HepG2 (cell line): ENCODE results near the gene SMIM8. TPM values are rescaled to one million over a fixed set of nuclear protein-coding genes. Genes with fewer than 3 reads are reported as not detected.

Experiments
- ATAC-seq: fragments of 200-7000 bp; cut with Tn5 transposase; 3 replicates; pipeline ENCODE4 v1.9.1; 2020; ENCODE audit warnings: mild to moderate bottlenecking, moderate library complexity
- BruUV-seq: library from RNA; stranded (reverse); fragments of 400-500 nt; replicated peaks from 2 replicates; lab custom pipeline; 2021; lab: Mats Ljungman, UMichigan
- CTCF ChIA-PET: fragments of 300-600 bp; formaldehyde crosslinking; extraction: SDS; loops from one replicate; lab custom pipeline; 2021; ENCODE audit warnings: low total read pairs, inconsistent platforms, low intra/inter-chr PET ratio; lab: Yijun Ruan, JAX
- POLR2A ChIA-PET: fragments of 350-600 bp; sonication (Branson Sonifier 250); formaldehyde crosslinking; loops from one replicate; lab custom pipeline; 2020; ENCODE audit warnings: antibody characterized with exemption, inconsistent platforms; lab: Yijun Ruan, JAX
- DNase-seq: peaks from one replicate; pipeline ENCODE4 v3.0.0-alpha.2; 2015; ENCODE audit warnings: low spot score
- FAIRE-seq: peaks from 3 replicates; lab custom pipeline; 2011; peaks lifted over from hg19 to GRCh38; lab: Jason Lieb, UNC
- H2AFZ ChIP-seq: one replicate; pipeline ENCODE4 v1.6.1; 2011; ENCODE audit warnings: low read length, inconsistent platforms
- H3K27ac ChIP-seq: fragments of 300-600 bp; 3 replicates; pipeline ENCODE4 v1.8.0; 2011; ENCODE audit warnings: mixed run types, mild to moderate bottlenecking, mixed read lengths, low read length, inconsistent platforms; ENCODE audit not compliant: insufficient read depth; ENCODE audit errors: extremely low read length
- H3K27me3 ChIP-seq, 2 experiments: fragments of 200-600 bp in 1 of 2; 2 replicates in 1 of 2; 3 replicates in 1 of 2; pipeline versions ENCODE4 v1.6.0 to v1.8.0; 2011; ENCODE audit warnings: low read length in 2 of 2, mild to moderate bottlenecking in 2 of 2, moderate library complexity in 2 of 2, inconsistent platforms in 1 of 2; ENCODE audit not compliant: insufficient read depth in 2 of 2, control insufficient read depth in 1 of 2
- H3K36me3 ChIP-seq, 2 experiments: fragments of 200-600 bp in 1 of 2; replicated peaks in 1 of 2; 2 replicates in 1 of 2; 3 replicates in 1 of 2; pipeline versions ENCODE4 v1.5.1 to v1.8.0; 2011; ENCODE audit warnings: low read length in 2 of 2, inconsistent platforms in 1 of 2; ENCODE audit not compliant: insufficient read depth in 2 of 2, control insufficient read depth in 1 of 2
- H3K4me1 ChIP-seq: 2 replicates; pipeline ENCODE4 v1.5.1; 2012; ENCODE audit warnings: low read length, inconsistent platforms; ENCODE audit not compliant: insufficient read depth
- H3K4me2 ChIP-seq: 2 replicates; pipeline ENCODE4 v1.6.0; 2011; ENCODE audit warnings: low read depth, low read length, inconsistent platforms
- H3K4me3 ChIP-seq, 3 experiments: fragments of 200-600 bp in 1 of 3; sonication (generic), shearing (Covaris generic) in 1 of 3; replicated peaks in 1 of 3; 2 replicates each; pipeline ENCODE4 v1.5.1; 2011 to 2016; ENCODE audit warnings: low read length in 3 of 3, inconsistent platforms in 2 of 3, low read depth in 2 of 3, mild to moderate bottlenecking in 2 of 3, control low read depth in 1 of 3, mixed read lengths in 1 of 3; ENCODE audit not compliant: insufficient read depth in 1 of 3
- H3K79me2 ChIP-seq: one replicate; pipeline ENCODE4 v1.6.1; 2011; ENCODE audit warnings: low read length, inconsistent platforms; ENCODE audit not compliant: insufficient read depth
- H3K9ac ChIP-seq: 2 replicates; pipeline ENCODE4 v1.6.0; 2011; ENCODE audit warnings: mild to moderate bottlenecking, low read depth, low read length, inconsistent platforms; ENCODE audit not compliant: insufficient read depth
- H3K9me3 ChIP-seq: 2 replicates; pipeline ENCODE4 v1.5.1; 2012; ENCODE audit warnings: mild to moderate bottlenecking, low read length
- H4K20me1 ChIP-seq: 2 replicates; pipeline ENCODE4 v1.6.0; 2011; ENCODE audit warnings: inconsistent platforms, mild to moderate bottlenecking, low read length, moderate library complexity; ENCODE audit not compliant: insufficient read depth
- BCL6 ChIP-seq: IDR thresholded peaks from 2 replicates; pipeline ENCODE4 v1.6.1; 2016; ENCODE audit warnings: missing genetic modification reagents, missing compliant biosample characterization
- GABPB1 ChIP-seq: IDR thresholded peaks from 2 replicates; pipeline ENCODE4 v1.6.1; 2016; ENCODE audit warnings: mild to moderate bottlenecking, missing genetic modification reagents, moderate library complexity, missing compliant biosample characterization
- GLMP ChIP-seq: sonication (generic); formaldehyde crosslinking; IDR thresholded peaks from 2 replicates; pipeline ENCODE4 v1.9.0; 2021; ENCODE audit warnings: missing genetic modification reagents, mild to moderate bottlenecking, borderline replicate concordance
- GPBP1L1 ChIP-seq: sonication (generic); formaldehyde crosslinking; IDR thresholded peaks from 2 replicates; pipeline ENCODE4 v1.5.0; 2020; ENCODE audit warnings: mild to moderate bottlenecking, missing genetic modification reagents
- GTF2F1 ChIP-seq: fragments of 150-350 bp; IDR thresholded peaks from 2 replicates; pipeline ENCODE4 v1.6.1; 2014; ENCODE audit warnings: low read length
- HOXA7 ChIP-seq: sonication (generic); formaldehyde crosslinking; IDR thresholded peaks from 2 replicates; pipeline ENCODE4 v1.8.1; 2022; ENCODE audit warnings: mild to moderate bottlenecking, missing genetic modification reagents, moderate library complexity
- NCOA2 ChIP-seq: sonication (generic); formaldehyde crosslinking; IDR thresholded peaks from 2 replicates; pipeline ENCODE4 v1.8.0; 2022; ENCODE audit warnings: inconsistent platforms
- NFATC3 ChIP-seq: sonication (generic); formaldehyde crosslinking; IDR thresholded peaks from 2 replicates; pipeline ENCODE4 v1.5.1; 2020; ENCODE audit warnings: mild to moderate bottlenecking, missing genetic modification reagents
- PBX2 ChIP-seq: IDR thresholded peaks from 2 replicates; pipeline ENCODE4 v1.6.1; 2016; ENCODE audit warnings: control low read depth
- PHB2 ChIP-seq: fragments of 450-650 bp; IDR thresholded peaks from 2 replicates; pipeline ENCODE4 v1.6.1; 2018; ENCODE audit not compliant: partially characterized antibody
- ZBTB4 ChIP-seq: sonication (generic); formaldehyde crosslinking; IDR thresholded peaks from 2 replicates; pipeline ENCODE4 v1.4.0; 2020; ENCODE audit warnings: missing genetic modification reagents, mild to moderate bottlenecking, borderline replicate concordance
- ZNF335 ChIP-seq: sonication (generic); formaldehyde crosslinking; IDR thresholded peaks from 2 replicates; pipeline ENCODE4 v1.4.0; 2020; ENCODE audit warnings: missing genetic modification reagents
- ZNF414 ChIP-seq: sonication (generic); formaldehyde crosslinking; IDR thresholded peaks from 2 replicates; pipeline ENCODE4 v1.5.0; 2020; ENCODE audit warnings: missing genetic modification reagents
- ZNF619 ChIP-seq: sonication (generic); formaldehyde crosslinking; IDR thresholded peaks from 2 replicates; pipeline ENCODE4 v1.4.0; 2020; ENCODE audit warnings: mild to moderate bottlenecking, missing genetic modification reagents
- ZNF800 ChIP-seq: sonication (generic); formaldehyde crosslinking; IDR thresholded peaks from 2 replicates; pipeline ENCODE4 v1.4.0; 2020; ENCODE audit warnings: missing genetic modification reagents
- ZNF83 ChIP-seq: sonication (generic); formaldehyde crosslinking; IDR thresholded peaks from 2 replicates; pipeline ENCODE4 v1.4.0; 2020; ENCODE audit warnings: missing genetic modification reagents, mild to moderate bottlenecking, borderline replicate concordance
- WGBS: methylation state at CpG from one replicate; pipeline ENCODE4 v1.1.6; 2017; ENCODE audit warnings: low lambda C conversion rate; 5-methylcytosine and 5-hydroxymethylcytosine counted together
- in situ Hi-C: cut with HindIII; loops from 2 replicates; pipeline ENCODE4 v1.10.0; 2017; ENCODE audit warnings: low pct_unique_long_range_greater_than_20kb; ENCODE audit not compliant: extremely low pct_ligation_motif_present
- intact Hi-C: fragments of 100-400 bp; cut with micrococcal nuclease; formaldehyde crosslinking; loops from one replicate; pipeline ENCODE4 v1.10.0; 2022; ENCODE audit not compliant: unreplicated experiment
- polyA plus RNA-seq, 8 experiments: library from polyadenylated mRNA; depleted of rRNA in 3 of 8; stranded (reverse) in 7 of 8; unstranded in 1 of 8; fragments of >200 nt; fragmentation: Illumina TruSeq in 4 of 8; extraction: Trizol in 4 of 8; gene quantifications; 2 replicates each; pipeline versions ENCODE4 v1.2.1 to v1.2.3, GENCODE V29; 2011 to 2016; ENCODE audit warnings: low read depth in 4 of 8, missing spikeins in 1 of 8, mixed read lengths in 1 of 8; ENCODE audit not compliant: insufficient read depth in 1 of 8
- total RNA-seq, 5 experiments: library from RNA; depleted of rRNA; stranded (reverse); fragments of >200 nt; fragmentation: Illumina TruSeq; extraction: Trizol; gene quantifications; 2 replicates each; pipeline ENCODE4 v1.2.3, GENCODE V29; 2016; ENCODE audit warnings: low read depth in 1 of 5

The SMIM8 gene
- total and polyA plus RNA-seq, 2 of the 13 experiments (the other 11 are each of a cell fraction or from before 2014, with no cell fraction given), result 4.8 to 10.0 TPM

GRCh38 chr6:87333591-87334181, 11.3 kb downstream of the SMIM8 start:
- in situ Hi-C loops (no loop called here), intact Hi-C loops (no loop called here)
- no peaks in the 10 kb centered on the region for H3K79me2 ChIP-seq
- no peaks in the 10 kb centered on the region for H3K9me3 ChIP-seq
- no peak overlapping the region for H3K4me3 ChIP-seq
- ChIA-PET POLR2A (no interaction called here), CTCF (no interaction called here)
- no peaks in the 10 kb centered on the region for H3K4me1 ChIP-seq
- H3K27me3 ChIP-seq, result no peaks in the 10 kb centered on the region
- no peak for DNase-seq
- no peaks in the 10 kb centered on the region for H4K20me1 ChIP-seq
- no peak for FAIRE-seq
- no peak overlapping the region for H3K27ac ChIP-seq
- H3K36me3 ChIP-seq, result no peaks in the 10 kb centered on the region; a peak in 1 of 5 replicates
- H2AFZ ChIP-seq, result no peak overlapping the region
- 91% methylated on average over 3 of the region's 3 CpGs for WGBS
- ATAC-seq, result no peak
- no peak overlapping the region for H3K4me2 ChIP-seq
- no peak overlapping the region for H3K9ac ChIP-seq
- BruUV-seq, result no TSS peak
- TF ChIP-seq ZBTB4, result no peak
- no peak for TF ChIP-seq GTF2F1
- TF ChIP-seq ZNF335 (CRISPR knock-in tag), result no peak
- no peak for TF ChIP-seq BCL6 (CRISPR knock-in tag)
- no peak for TF ChIP-seq GLMP (CRISPR knock-in tag)
- TF ChIP-seq ZNF800, result no peak
- TF ChIP-seq ZNF83, result no peak
- TF ChIP-seq ZNF619, result no peak
- TF ChIP-seq GABPB1, result no peak
- TF ChIP-seq PHB2, result no peak
- TF ChIP-seq GPBP1L1 (CRISPR knock-in tag), result no peak
- no peak for TF ChIP-seq NCOA2 (CRISPR knock-in tag)
- TF ChIP-seq PBX2 (CRISPR knock-in tag), result no peak
- TF ChIP-seq NFATC3, result no peak
- no peak for TF ChIP-seq ZNF414 (CRISPR knock-in tag)
- TF ChIP-seq HOXA7 (CRISPR knock-in tag), result no peak
